ENCODE measurements around the gene LMNTD2.
"Not testable (repeated sequence)": the region's sequence is repeated elsewhere in the genome, so short reads cannot be mapped to it uniquely, and the experiment has no call there.

LMNTD2 gene

DNA sequence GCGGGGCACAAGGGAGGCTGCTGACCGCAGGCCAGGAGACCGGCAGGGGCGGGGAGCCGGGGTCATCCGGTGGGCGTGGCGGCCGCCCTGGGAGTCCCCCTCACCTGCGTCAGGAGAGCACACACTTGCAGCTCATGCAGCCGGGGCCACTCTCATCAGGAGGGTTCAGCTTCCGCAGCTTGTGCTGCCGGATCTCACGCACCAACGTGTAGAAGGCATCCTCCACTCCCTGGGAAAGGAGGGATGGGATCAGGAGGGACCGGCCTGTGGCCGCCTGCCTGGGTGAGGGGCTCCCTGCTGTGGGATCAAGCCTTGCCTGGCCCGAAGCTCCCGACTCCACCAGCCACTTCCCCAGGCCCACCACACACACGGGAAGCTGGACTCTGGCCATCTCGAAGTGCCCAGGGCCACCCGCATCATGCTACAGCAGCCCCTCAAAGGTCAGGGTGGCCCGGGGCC is 28.0 kb downstream of the LMNTD2 start:
- DNase-seq, result no peak

DNA sequence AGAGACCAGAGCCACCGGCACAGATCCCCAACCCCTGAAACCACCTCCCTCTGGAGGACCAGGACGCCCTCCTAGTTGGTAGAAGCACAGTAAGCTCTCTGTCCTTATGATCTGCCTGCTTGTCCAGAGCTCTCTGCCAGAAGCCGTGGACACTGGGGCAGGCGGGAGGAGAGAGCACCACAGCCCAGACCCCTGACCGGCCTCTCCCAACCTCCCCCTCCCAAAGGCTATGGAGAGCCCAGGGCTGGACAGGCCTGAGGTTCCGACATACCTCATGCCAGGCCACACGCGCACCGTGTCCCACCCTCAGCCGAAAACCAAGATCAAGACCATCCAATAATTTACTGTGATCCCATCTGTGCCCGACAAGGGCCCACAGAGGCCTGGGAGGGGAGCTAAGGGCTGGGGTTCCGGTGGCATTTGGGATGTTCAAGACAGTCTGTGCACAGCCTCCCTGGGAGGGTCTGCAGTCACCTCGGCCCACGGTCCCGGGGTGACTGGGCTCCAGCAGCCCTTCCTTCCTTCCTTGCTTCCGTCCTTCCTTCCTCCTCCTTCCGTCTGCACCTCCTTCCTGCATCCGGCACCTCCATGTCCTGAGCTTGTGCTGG is 28.5 kb downstream of the LMNTD2 start:
- no peak for DNase-seq

DNA sequence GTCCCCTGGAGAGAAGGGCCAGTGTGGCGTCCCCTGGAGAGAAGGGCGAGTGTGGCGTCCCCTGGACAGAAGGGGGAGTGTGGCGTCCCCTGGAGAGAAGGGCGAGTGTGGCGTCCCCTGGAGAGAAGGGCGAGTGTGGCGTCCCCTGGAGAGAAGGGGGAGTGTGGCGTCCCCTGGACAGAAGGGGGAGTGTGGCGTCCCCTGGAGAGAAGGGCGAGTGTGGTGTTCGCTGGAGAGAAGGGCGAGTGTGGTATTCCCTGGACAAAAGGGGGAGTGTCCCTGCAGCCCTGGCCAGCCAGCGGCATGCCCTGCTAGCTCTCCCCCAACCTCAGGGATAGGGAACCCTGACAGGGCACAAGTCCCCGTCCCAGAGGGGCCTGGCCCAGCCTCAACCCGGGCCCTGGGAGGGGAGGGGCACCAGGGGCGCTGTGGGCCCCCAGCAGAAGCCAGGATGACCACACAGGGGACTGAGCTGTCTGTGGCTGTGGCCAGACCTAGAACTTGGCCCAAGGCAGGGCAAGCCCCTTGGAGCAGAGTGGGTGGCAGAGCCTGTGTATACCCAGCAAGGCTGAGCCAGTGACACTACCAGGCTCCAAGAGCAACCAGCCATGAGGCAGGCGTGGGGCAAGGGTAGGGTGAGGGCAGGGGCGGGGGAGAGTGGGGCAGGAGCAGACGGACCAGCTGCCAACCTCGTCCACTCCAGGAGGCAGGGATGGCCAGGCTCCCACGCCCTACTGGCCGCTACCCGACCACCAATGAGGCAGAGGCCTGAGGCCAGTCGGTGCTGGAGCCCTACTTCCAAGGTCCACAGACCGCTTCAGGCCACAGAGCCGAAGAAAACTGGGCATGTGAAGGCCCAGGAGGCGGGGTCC is 29.3 kb downstream of the LMNTD2 start:
- DNase-seq, result no peak

DNA sequence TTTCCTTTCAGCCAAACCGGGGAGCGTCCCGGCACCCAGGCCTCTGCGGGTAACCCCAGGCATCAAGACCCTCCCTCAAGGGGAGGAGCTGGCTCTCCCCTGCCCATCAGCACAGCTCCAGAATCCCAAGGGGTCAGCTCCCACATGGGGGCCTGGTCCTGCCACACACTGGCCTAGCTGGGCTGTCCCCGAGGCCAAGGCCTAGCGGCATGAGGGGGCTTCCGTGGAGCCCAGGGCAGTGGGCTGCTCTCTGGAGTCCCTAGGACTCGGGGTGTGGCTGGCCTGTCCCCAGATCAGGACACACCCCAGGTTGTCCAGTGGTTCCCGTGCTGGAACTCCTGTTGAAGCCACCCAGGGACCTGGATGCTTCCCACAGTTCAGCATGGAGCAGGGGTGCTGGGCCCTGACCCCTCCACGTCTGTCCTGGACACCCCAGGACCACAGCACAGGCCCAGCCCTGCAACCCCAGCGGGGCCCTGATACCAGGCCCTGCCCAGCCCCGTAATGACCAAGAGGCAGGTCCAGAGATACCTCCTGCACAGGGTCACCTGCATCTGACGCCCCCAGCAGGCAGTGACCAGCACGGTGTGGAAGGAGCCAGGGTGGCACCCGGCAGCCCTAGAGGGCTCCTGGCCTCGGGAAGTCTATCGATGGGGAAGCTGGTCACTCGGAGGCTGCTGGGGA is 30.7 kb downstream of the LMNTD2 start:
- DNase-seq, result no peak

DNA sequence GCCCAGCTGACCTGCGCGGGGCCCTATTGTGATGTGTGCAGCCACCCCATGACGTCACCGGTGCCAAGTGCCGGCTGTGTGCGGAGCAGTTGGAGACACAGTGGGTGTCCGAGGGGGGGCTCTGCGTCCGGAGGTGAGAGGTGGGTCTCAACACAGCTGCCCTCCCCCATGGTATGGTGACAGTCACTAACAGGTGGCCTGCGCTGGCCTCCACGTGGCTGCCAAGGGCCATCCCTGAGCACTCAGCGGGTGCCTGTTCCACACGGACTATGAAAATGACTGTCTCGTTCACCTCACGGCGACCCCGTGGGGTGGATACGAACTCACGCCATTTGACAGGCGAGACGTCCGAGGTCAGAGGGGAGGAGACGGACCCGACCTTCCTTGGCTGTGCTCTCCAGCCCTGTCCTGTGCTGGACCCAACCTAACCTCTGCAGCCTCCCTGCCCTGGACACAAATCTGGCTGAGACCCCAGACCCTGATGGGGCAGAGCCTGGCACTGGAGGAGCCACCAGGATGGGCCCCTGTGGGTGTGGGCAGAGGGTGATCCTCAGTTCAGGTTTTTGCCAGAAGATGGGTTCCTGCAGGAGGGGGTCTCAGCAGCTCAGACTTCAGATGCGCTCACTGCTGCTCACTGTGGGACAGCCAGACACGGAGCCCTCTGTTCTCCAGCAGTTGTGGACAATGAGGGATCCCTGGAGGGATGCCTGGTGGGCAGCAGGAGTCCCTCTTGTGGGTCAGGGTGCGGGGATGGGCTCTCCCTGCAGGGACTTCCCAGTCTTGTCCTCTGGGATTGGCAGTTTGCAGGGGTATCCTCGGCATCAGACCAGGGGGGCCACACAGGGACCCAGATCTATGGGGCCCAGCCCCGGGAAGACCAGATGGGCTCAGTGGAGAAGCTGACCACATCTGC is 31.5 kb downstream of the LMNTD2 start:
- DNase-seq, result no peak

DNA sequence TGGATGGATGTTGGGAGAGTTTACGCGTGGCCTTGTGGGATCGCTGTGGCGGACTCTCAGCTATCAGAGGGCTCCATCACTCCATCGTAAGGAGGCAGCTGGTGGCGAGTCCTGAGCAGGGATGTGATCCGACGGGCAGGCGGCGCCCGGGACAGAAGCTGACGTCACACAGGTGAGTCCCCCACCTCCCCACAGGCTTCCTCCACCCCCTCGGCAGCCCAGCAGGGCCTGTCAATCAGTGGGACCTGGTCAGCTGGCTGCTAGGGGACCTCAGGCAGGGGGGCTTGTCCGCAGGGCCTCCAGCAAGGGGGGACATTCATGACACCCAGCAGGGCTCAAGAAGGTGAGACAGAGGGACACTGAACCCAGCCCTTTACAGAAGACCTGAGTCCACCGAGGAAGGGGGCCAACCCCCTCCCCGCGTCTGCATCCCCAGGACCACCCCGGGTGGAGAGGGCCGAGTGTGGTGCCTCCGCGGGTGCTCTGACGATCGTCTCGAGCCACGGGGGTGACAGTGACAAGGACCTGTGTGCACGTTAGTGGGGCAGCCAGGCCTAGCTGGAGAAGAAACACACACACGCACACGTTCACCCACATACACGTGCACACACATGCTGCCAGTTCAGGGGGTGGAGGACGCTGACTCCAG is 32.2 kb downstream of the LMNTD2 start:
- DNase-seq, result no peak

DNA sequence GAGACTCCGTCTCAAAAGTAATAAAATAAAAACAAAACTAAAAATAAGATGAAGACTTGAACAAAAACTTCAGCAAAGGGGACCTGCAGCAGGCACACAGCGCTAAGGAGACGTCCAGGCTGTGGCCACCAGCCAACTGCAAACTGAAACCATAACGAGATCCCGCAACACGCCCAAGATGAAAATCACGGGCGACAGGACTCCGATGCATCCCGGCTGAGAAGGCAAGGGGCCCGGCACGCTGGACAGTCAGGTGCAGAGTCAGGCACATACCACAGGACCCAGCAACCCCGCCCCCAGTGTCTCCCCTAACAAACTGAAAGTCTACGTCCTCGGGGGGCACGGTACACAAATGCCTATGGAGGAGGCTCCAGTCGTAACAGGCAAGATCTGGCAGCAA is 34.3 kb downstream of the LMNTD2 start:
- DNase-seq, result no peak

DNA sequence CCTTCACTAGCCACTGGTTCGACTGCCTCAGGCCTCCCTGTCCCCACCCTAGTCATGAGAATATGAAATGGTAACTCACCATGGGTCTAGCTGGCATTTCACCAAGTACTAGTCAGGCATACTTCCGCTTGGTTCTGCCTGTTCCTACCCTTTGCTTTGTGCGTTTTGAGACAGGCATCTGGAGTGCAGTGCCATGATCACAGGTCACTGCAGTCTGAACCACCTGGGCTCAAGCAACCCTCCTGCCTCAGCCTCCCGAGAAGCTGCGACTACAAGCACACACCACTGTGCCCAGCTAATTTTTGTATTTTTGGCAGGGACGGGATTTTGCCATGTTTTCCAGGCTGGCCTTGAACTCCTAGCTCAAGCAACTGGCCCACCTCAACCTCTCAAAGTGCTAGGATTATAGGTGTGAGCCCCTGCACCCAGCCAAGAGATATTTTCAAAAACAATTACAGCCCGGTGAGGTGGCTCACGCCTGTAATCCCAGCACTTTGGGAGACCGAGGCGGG is 39.3 kb downstream of the LMNTD2 start:
- DNase-seq, result no peak

DNA sequence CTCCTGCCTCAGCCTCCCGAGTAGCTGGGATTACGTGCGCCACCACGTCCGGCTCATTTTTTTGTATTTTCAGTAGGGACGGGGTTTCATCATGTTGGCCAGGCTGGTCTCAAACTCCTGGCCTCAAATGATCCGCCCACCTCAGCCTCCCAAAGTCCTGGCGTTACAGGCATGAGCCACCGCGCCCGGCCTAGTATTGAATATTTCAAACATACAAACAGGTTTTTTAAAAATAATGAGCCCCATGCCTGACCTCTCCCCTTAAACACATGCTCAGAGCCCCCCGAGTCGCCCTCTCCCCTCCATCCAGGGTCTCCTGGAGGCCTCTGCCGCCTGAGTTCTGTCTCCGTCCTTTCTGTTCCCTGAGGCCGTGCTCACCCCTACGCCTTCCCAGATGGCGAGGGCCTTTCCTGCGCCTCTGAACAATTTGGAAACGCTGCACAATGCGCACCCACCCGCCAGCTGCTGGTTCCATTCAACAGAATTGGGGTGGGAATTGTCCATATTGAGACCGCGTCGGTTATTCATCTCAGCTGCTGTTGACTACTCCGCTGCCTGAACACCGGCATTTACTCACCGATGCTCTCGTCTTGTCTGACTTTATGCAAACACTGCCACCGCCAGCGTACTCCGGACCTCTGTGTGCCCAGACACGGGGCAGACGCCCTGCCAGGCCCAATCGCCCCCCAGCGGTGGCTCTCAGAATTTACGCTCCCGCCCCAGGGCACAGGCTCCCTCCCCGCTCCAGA is 39.9 kb downstream of the LMNTD2 start:
- no peak for DNase-seq

DNA sequence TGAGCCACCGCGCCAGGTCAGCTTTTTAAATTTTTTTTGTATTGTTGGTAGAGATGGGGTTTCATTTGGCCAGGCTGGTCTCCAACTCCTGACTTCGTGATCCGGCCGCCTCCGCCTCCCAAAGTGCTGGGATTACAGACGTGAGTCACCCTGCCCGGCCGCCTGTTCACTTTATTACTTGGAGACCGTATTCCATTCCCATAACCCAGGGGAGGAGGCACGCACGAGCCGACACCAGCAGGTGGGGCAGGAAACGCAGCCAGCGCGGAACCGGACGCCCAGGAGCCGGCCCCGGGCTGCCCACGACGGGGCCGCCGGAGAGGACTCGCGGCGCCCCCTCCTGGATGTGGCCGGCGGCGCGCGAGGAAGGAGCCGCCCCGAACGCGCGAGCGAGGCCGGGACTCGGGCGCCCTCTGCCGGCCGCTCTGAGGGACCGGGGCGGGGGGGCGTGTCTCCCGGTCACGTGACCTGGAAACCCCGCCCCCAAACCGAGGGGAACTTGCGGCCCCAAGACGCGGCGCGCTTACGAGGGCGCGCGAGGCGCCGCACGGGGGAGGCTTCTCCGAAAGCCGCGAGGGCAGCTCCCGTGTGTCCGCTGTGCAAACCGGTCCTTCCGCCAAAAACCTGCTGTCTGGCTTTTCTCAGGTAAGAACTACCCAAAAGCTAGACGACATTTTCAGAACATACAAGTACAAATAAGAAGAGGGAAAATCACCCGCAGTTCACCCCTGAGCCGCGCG is 41.9 kb downstream of the LMNTD2 start:
- DNase-seq, result peak; percentile 97

DNA sequence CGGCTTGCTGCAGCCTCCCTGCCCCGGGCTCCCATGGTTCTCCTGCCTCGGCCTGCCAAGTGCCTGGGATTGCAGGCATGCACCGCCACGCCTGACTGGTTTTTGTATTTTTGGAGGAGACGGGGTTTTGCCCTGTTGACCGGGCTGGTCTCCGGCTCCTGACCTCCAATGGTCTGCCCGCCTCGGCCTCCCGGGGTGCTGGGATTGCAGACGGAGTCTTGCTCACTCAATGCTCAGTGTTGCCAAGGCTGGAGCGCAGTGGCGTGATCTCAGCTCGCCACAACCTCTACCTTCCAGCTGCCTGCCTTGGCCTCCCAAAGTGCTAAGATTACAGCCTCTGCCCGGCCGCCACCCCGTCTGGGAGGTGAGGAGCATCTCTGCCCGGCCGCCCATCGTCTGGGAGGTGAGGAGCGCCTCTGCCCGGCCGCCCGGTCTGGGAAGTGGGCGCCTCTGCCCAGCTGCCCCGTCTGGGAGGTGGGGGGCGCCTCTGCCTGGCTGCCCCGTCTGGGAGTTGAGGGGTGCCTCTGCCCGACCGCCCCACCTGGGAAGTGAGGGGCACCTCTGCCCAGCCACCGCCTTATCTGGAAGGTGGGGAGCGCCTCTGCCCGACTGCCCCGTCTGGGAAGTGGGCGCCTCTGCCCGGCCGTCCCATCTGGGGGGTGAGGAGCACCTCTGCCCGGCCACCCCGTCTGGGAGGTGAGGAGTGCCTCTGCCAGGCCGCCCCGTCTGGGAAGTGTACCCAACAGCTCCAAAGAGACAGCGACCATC is 43.4 kb downstream of the LMNTD2 start:
- not testable (repeated sequence) for DNase-seq

DNA sequence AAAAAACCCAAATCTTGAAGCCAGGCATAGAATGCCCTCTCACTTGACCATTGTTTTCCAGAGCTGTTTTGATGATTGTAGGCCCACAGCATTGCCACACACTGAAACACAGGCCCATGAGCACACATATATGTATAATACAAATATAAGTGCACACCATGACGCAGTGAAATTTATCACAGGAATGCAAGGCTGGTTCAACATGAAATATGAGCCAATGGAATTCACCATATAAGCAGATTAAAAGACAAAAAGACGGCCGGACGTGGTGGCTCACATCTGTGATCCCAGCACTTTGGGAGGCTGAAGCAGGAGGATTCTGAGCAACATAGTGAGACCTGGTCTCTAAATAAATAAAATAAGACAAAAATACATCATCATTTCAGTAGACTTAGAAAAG is 44.1 kb downstream of the LMNTD2 start:
- no peak for DNase-seq

DNA sequence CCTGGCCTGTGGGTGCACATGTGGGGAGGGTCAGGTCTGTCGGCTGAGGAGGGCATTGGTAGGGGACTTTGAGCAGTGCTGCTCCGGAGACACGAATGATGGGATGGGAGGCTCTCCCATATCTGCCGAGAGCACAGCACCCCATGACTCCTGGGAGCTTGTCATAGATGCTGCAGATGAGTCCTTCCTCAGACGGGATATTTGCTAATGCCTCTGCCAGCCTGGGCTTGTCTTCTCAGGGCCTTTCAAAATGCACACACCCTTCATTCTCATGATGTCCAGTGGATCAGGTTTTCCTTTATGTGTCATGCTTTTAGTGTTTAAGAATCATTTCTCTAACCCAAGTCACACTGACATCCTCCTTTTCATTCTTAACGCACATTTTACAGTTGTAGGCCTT is 45.4 kb downstream of the LMNTD2 start:
- DNase-seq, result no peak

DNA sequence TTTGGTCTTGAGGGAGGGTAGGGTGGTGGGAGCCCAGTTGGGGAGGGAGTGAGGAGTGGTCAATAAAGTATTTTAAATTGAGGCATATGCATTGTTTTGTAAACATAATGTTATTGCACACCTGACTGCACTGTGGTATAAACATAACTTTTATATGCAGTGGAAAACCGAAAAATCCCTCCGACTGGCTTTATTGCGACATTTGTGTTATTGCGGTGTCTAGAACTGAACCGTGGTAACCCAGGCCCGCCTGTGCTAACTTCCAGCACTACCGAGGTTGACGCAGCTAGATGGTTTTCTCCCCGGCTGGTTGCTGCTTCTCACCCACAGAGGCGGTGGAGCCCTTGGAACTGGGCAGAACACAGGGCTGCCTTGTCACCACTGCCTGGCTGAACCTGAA is 45.9 kb downstream of the LMNTD2 start:
- DNase-seq, result no peak

DNA sequence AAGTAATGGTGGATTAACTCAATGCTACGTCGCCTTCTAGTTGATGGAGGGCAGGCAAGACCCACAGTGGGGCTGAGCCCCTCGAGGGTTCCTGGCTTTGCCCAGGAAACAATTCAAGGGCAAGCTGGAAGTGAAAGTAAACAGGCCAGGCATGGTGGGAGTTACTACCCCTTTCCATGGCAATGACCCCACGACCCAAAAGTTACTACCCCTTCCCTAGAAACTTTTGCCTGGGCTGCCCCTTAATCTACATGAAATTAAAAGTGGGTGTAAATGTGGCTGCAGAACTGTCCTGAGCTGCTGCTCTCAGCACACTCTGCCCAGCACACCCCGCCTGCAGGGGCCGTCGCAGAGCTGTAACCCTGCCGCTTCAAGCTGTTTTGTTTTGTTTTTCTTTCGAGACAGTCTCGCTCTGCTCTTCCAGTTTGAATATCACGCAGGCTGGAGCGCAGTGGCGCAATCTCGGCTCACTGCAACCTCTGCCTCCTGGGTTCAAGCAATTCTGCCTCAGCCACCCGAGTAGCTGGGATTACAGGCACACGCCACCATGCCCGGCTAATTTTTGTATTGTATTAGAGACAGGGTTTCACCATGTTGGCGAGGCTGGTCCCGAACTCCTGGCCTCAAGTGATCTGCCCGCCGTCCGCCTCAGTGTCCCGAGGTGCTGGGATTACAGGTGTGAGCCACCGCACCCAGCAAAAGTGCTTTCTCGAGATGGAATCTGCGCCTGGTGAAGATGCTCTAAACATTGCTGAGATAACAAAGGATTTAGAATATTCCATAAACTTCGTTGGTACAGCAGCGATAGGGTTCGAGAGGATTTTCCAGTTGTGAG is 47.6 kb downstream of the LMNTD2 start:
- no peak for DNase-seq

DNA sequence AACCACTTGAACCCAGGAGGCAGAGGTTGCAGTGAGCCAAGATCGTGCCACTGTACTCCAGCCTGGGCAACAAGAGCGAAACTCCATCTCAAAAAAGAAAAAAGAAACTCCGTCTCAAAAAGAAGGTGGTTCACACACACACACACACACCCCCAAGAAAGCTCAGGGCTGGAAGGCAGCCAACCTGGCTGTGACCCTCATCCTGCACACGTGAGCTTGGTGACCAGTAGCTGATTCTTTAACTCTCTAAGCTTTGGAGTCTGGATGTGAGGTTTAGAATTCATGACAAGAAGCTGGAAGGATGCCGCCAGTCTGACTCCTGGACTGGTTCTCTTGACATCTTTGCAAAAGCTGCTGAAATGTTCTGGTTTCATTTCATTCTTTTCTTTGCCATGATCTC is 51.6 kb downstream of the LMNTD2 start:
- no peak for DNase-seq

DNA sequence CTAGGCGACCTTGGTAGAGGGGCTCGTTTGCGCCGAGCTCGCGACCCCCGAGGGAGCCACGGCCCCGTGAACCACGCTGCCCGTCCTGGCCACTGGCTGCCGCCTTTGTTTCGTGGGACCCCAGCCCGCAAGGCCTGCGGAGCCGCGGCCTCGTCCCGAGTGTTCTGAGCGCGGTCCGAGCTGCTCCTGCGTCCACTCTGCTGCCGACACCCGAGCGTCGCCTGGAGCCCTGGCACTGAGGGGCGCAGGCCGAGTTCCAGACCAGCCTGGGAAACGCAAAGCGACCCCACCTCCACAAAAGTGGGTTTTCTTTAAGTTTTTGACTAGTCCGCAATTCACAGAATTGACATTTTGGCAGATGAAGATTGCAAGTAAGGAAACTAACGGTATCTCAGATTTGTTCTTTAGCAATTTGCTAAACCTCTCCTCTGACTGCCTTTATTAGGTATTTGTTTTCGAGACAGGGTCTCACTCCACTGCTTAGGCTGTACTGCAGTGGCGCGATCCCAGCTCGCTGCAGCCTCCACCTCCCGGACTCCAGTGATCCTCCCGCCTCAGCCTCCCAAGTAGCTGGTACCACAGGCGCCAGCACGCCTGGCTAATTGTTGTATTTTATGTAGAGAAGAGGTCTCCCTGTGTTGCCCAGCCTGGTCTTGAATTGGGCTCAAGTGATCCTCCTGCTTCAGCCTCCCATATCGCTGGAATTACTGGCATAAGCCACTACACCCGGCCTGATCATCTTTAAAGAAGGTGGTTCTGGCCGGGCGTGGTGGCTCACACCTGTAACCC is 52.6 kb downstream of the LMNTD2 start:
- DNase-seq, result no peak
